H1 (cell line): ENCODE data around the gene CALCR. TPM values are rescaled to one million over a fixed set of nuclear protein-coding genes. Genes with fewer than 3 reads are reported as not detected.

Experiments used
- CTCF ChIA-PET: fragments of 300-600 bp; sonication (Branson Sonifier 250); formaldehyde crosslinking; loops from one replicate; lab custom pipeline; 2021; ENCODE audit not compliant: partially characterized antibody; lab: Charles Lee
- POLR2A ChIA-PET: fragments of 300-600 bp; sonication (Branson Sonifier 250); formaldehyde crosslinking; loops from one replicate; lab custom pipeline; 2021; ENCODE audit warnings: inconsistent platforms; ENCODE audit not compliant: partially characterized antibody; lab: Charles Lee
- DNase-seq, 2 experiments: peaks; one replicate each; pipeline versions ENCODE4 v3.0.0 to v3.0.0-alpha.2; 2010 to 2022; ENCODE audit warnings: low spot score in 2 of 2, low read depth in 1 of 2, mixed read lengths in 1 of 2
- FAIRE-seq: peaks from 2 replicates; lab custom pipeline; 2011; peaks lifted over from hg19 to GRCh38; lab: Jason Lieb, UNC
- H2AFZ ChIP-seq: 2 replicates; pipeline ENCODE4 v1.8.1; 2012; ENCODE audit warnings: low read length, inconsistent platforms
- H2AK5ac ChIP-seq: 2 replicates; pipeline ENCODE4 v1.6.1; 2013; ENCODE audit warnings: low read depth, low read length
- H2BK120ac ChIP-seq: replicated peaks from 2 replicates; pipeline ENCODE3; 2013; ENCODE audit warnings: low read depth, low read length, inconsistent platforms
- H2BK12ac ChIP-seq: 2 replicates; pipeline ENCODE4 v1.6.1; 2013; ENCODE audit warnings: low read depth, low read length
- H2BK15ac ChIP-seq: 2 replicates; pipeline ENCODE4 v1.6.1; 2013; ENCODE audit warnings: low read length
- H2BK20ac ChIP-seq: 2 replicates; pipeline ENCODE4 v1.6.1; 2013; ENCODE audit warnings: low read length
- H2BK5ac ChIP-seq: 2 replicates; pipeline ENCODE4 v1.6.1; 2013; ENCODE audit warnings: low read depth, low read length
- H3K14ac ChIP-seq: 2 replicates; pipeline ENCODE4 v1.6.1; 2013; ENCODE audit warnings: inconsistent platforms; ENCODE audit not compliant: insufficient read length
- H3K18ac ChIP-seq: 2 replicates; pipeline ENCODE4 v1.6.1; 2013; ENCODE audit warnings: low read length; ENCODE audit errors: extremely low read depth
- H3K23ac ChIP-seq: 2 replicates; pipeline ENCODE4 v1.6.1; 2013; ENCODE audit warnings: inconsistent platforms; ENCODE audit not compliant: insufficient read length
- H3K23me2 ChIP-seq: 2 replicates; pipeline ENCODE4 v1.6.1; 2013; ENCODE audit warnings: low read depth, low read length
- H3K27ac ChIP-seq: 2 replicates; pipeline ENCODE4 v1.6.1; 2011; ENCODE audit warnings: low read depth, low read length, inconsistent platforms
- H3K27me3 ChIP-seq, 4 experiments: replicated peaks in 1 of 4; 1 replicate in 1 of 4; 2 replicates in 3 of 4; pipeline versions ENCODE4 v1.6.1 to v1.8.1; 2011 to 2013; ENCODE audit warnings: low read length in 3 of 4, mild to moderate bottlenecking in 3 of 4, inconsistent platforms in 2 of 4, mixed read lengths in 2 of 4, moderate library complexity in 1 of 4; ENCODE audit not compliant: control insufficient read depth in 3 of 4, insufficient read depth in 3 of 4; ENCODE audit errors: extremely low read depth in 1 of 4
- H3K36me3 ChIP-seq, 4 experiments: 2 replicates each; pipeline versions ENCODE4 v1.6.1 to v1.8.1; 2011 to 2013; ENCODE audit warnings: mild to moderate bottlenecking in 4 of 4, low read length in 3 of 4, moderate library complexity in 2 of 4, control low read depth in 1 of 4, inconsistent platforms in 1 of 4; ENCODE audit not compliant: insufficient read depth in 4 of 4, control insufficient read depth in 2 of 4
- H3K4ac ChIP-seq: replicated peaks from 2 replicates; pipeline ENCODE3; 2013; ENCODE audit warnings: low read length, low read depth, mixed read lengths, inconsistent platforms; ENCODE audit not compliant: insufficient read length
- H3K4me1 ChIP-seq, 4 experiments: replicated peaks in 1 of 4; 1 replicate in 1 of 4; 2 replicates in 3 of 4; pipeline versions ENCODE4 v1.6.1 to v1.8.1; 2011 to 2013; ENCODE audit warnings: low read length in 3 of 4, inconsistent platforms in 2 of 4, mixed read lengths in 1 of 4; ENCODE audit not compliant: insufficient read depth in 4 of 4, control insufficient read depth in 3 of 4
- H3K4me2 ChIP-seq, 2 experiments: 2 replicates each; pipeline versions ENCODE4 v1.6.1 to v1.8.1; 2011 to 2013; ENCODE audit warnings: low read depth in 2 of 2, low read length in 2 of 2, control low read depth in 1 of 2, inconsistent platforms in 1 of 2, mild to moderate bottlenecking in 1 of 2; ENCODE audit not compliant: insufficient read depth in 1 of 2
- H3K4me3 ChIP-seq, 4 experiments: fragments of 200-600, 300-600 bp in 1 of 4; sonication (generic), shearing (Covaris generic), sonication (Bioruptor Twin) in 1 of 4; 2 replicates each; pipeline versions ENCODE4 v1.5.1 to v1.8.1; 2011 to 2016; ENCODE audit warnings: low read length in 4 of 4, low read depth in 3 of 4, control low read depth in 2 of 4, inconsistent platforms in 2 of 4, mild to moderate bottlenecking in 2 of 4, mixed read lengths in 1 of 4, moderate library complexity in 1 of 4; ENCODE audit not compliant: insufficient read depth in 2 of 4; ENCODE audit errors: extremely low read depth in 1 of 4
- H3K56ac ChIP-seq: replicated peaks from 2 replicates; pipeline ENCODE3; 2013; ENCODE audit warnings: low read depth, mild to moderate bottlenecking, mixed read lengths, low read length, inconsistent platforms; ENCODE audit not compliant: insufficient read length
- H3K79me1 ChIP-seq: 2 replicates; pipeline ENCODE4 v1.6.1; 2013; ENCODE audit warnings: low read depth, low read length, control low read depth
- H3K79me2 ChIP-seq, 2 experiments: 2 replicates each; pipeline versions ENCODE4 v1.6.1 to v1.8.1; 2012 to 2013; ENCODE audit warnings: low read length in 2 of 2, mild to moderate bottlenecking in 2 of 2, inconsistent platforms in 1 of 2; ENCODE audit not compliant: insufficient read depth in 2 of 2, control insufficient read depth in 1 of 2
- H3K9ac ChIP-seq, 4 experiments: replicated peaks in 1 of 4; 1 replicate in 1 of 4; 2 replicates in 3 of 4; pipeline versions ENCODE4 v1.6.1 to v1.8.1; 2011 to 2013; ENCODE audit warnings: low read depth in 3 of 4, low read length in 3 of 4, control low read depth in 2 of 4, mild to moderate bottlenecking in 2 of 4, moderate library complexity in 2 of 4, inconsistent platforms in 1 of 4; ENCODE audit errors: extremely low read depth in 1 of 4
- H3K9me3 ChIP-seq, 2 experiments: 2 replicates each; pipeline versions ENCODE4 v1.6.1 to v1.8.1; 2012 to 2013; ENCODE audit warnings: mild to moderate bottlenecking in 2 of 2, moderate library complexity in 2 of 2, control low read depth in 1 of 2, inconsistent platforms in 1 of 2, low read depth in 1 of 2, low read length in 1 of 2, mixed read lengths in 1 of 2; ENCODE audit not compliant: insufficient read depth in 2 of 2
- H4K20me1 ChIP-seq, 2 experiments: replicated peaks in 1 of 2; 2 replicates each; pipeline versions ENCODE3 to v1.8.1; 2011 to 2013; ENCODE audit warnings: inconsistent platforms in 2 of 2, low read length in 2 of 2, mild to moderate bottlenecking in 1 of 2; ENCODE audit not compliant: insufficient read depth in 2 of 2, control insufficient read depth in 1 of 2
- H4K5ac ChIP-seq: 2 replicates; pipeline ENCODE4 v1.6.1; 2013; ENCODE audit warnings: low read length, low read depth, mixed read lengths, inconsistent platforms; ENCODE audit not compliant: insufficient read length
- H4K8ac ChIP-seq: 2 replicates; pipeline ENCODE4 v1.8.0; 2013; ENCODE audit warnings: mild to moderate bottlenecking, moderate library complexity, low read length, inconsistent platforms; ENCODE audit not compliant: insufficient read depth; ENCODE audit errors: extremely low read depth
- H4K91ac ChIP-seq: replicated peaks from 2 replicates; pipeline ENCODE3; 2013; ENCODE audit warnings: low read length, mixed read lengths, inconsistent platforms; ENCODE audit not compliant: insufficient read length
- BCL11A ChIP-seq, 2 experiments: IDR thresholded peaks; one replicate each; pipeline ENCODE4 v1.6.1; 2011; ENCODE audit warnings: low read depth in 2 of 2, low read length in 2 of 2, mild to moderate bottlenecking in 2 of 2
- CBX5 ChIP-seq: fragments of 300-800, 300-1000 bp; sonication (generic); IDR thresholded peaks from 2 replicates; pipeline ENCODE4 v1.7.1; 2016; ENCODE audit warnings: antibody characterized with exemption, low read length, low read depth
- FOSL1 ChIP-seq: IDR thresholded peaks from 2 replicates; pipeline ENCODE4 v1.6.1; 2011; ENCODE audit warnings: mild to moderate bottlenecking, low read depth, low read length, moderate library complexity; ENCODE audit not compliant: insufficient read depth
- GTF2F1 ChIP-seq: IDR thresholded peaks from 2 replicates; pipeline ENCODE4 v1.6.1; 2012; ENCODE audit warnings: low read depth, low read length, improper control_type of control experiment, borderline replicate concordance
- JUN ChIP-seq: IDR thresholded peaks from 2 replicates; pipeline ENCODE4 v1.6.1; 2011; ENCODE audit warnings: low read depth, mild to moderate bottlenecking, improper control_type of control experiment, low read length
- JUND ChIP-seq: IDR thresholded peaks from 2 replicates; pipeline ENCODE4 v1.6.1; 2011; ENCODE audit warnings: mild to moderate bottlenecking, improper control_type of control experiment, low read length
- KDM1A ChIP-seq: fragments of 200-600, 300-600 bp; sonication (generic); IDR thresholded peaks from 2 replicates; pipeline ENCODE4 v1.7.1; 2016; ENCODE audit warnings: mild to moderate bottlenecking, low read length, borderline replicate concordance
- NRF1 ChIP-seq: IDR thresholded peaks from 2 replicates; pipeline ENCODE4 v1.6.1; 2011; ENCODE audit warnings: mild to moderate bottlenecking, low read depth, low read length, improper control_type of control experiment
- SP1 ChIP-seq: IDR thresholded peaks from 2 replicates; pipeline ENCODE4 v1.6.1; 2011; ENCODE audit warnings: low read depth, low read length
- TAF7 ChIP-seq: optimal IDR thresholded peaks from 2 replicates; pipeline ENCODE3; 2011; ENCODE audit warnings: low read depth, mild to moderate bottlenecking, inconsistent platforms, low read length, moderate library complexity, borderline replicate concordance
- WGBS, 2 experiments: shearing (Covaris generic) in 1 of 2; methylation state at CpG; one replicate each; pipeline versions ENCODE4 v1.1.6 to v1.1.7; 2013 to 2015; ENCODE audit warnings: low lambda C conversion rate in 2 of 2, mixed read lengths in 2 of 2, inconsistent platforms in 1 of 2, low coverage in 1 of 2, missing lambda C conversion rate in 1 of 2; ENCODE audit not compliant: insufficient replicate concordance in 2 of 2, insufficient coverage in 1 of 2, insufficient read length in 1 of 2; ENCODE audit errors: extremely low coverage in 1 of 2, missing lambda C conversion rate in 1 of 2; 5-methylcytosine and 5-hydroxymethylcytosine counted together
- polyA plus RNA-seq, 7 experiments: library from polyadenylated mRNA; depleted of rRNA in 3 of 7; stranded (reverse) in 5 of 7; unstranded in 2 of 7; fragments of >200 nt in 5 of 7; fragments of 200-250 nt in 2 of 7; gene quantifications; 1 replicate in 5 of 7; 2 replicates in 1 of 7; 4 replicates in 1 of 7; pipeline versions ENCODE4 v1.2.1 to v1.2.3, GENCODE V29; 2011 to 2013; ENCODE audit warnings: missing spikeins in 2 of 7, mixed read lengths in 2 of 7
- total RNA-seq: library from RNA; stranded (reverse); fragmentation: NEBNext Ultra II Directional; extraction: Animal tissue kit (Norgen Biotek cat#: 25700); gene quantifications from 2 replicates; pipeline ENCODE4 v1.2.1, GENCODE V29; 2021
- TF ChIP-seq, protein P1 (sequence below): IDR thresholded peaks from 2 replicates; pipeline ENCODE4 v1.6.1; 2011; ENCODE audit warnings: low read length, improper control_type of control experiment
- TF ChIP-seq, protein P2 (sequence below): IDR thresholded peaks from 2 replicates; pipeline ENCODE4 v1.6.1; 2012; ENCODE audit warnings: low read length, inconsistent platforms

The CALCR gene
- total and polyA plus RNA-seq, 2 of the 8 experiments (the other 6 are each of a cell fraction or from before 2014, with no cell fraction given) = 1.0 to 3.6 TPM

DNA sequence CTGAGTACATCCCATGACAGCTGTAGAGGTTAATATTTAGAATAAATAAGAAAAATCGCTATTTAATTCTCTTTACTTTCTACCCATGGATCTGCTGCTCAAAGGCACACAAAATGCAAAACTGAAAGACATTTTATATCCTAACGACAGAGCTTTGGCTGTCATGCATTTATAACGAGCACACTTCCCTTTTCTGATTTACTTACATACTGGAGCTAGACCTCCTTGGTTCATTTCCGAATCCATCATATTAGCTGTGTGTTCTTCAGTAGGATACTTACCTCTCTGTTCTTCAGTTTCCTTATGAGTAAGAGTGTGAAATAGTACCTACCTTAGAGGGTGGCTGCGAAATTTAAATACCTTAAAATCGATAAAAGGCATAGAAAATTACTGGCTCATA, 10.9 kb downstream of the CALCR start:
- Histone ChIP-seq H3K18ac (no peak overlapping the region), H3K9ac (no peak overlapping the region), H3K56ac (no peak overlapping the region), H2AK5ac (no peak overlapping the region), H3K4ac (no peak overlapping the region), H3K27me3 (no peaks in the 10 kb centered on the region), H3K4me3 (no peak overlapping the region), H2BK120ac (no peak overlapping the region), H4K20me1 (no peaks in the 10 kb centered on the region), H2AFZ (no peak overlapping the region), H3K23me2 (no peaks in the 10 kb centered on the region), H3K36me3 (no peaks in the 10 kb centered on the region), H3K14ac (no peak overlapping the region), H3K4me1 (peaks cover 0 to 7% (median 4%) of the 10 kb centered on the region in 4 experiments; a peak in 4 of 7 replicates), H3K4me2 (no peak overlapping the region), H3K27ac (no peak overlapping the region), H3K23ac (no peak overlapping the region), H2BK5ac (no peak overlapping the region), H2BK12ac (no peak overlapping the region), H3K9me3 (no peaks in the 10 kb centered on the region), H3K79me1 (no peaks in the 10 kb centered on the region), H3K79me2 (no peaks in the 10 kb centered on the region), H4K8ac (no peak overlapping the region), H2BK15ac (no peak overlapping the region), H2BK20ac (no peak overlapping the region), H4K5ac (no peak overlapping the region), H4K91ac (no peak overlapping the region)
- DNase-seq (no peak), FAIRE-seq (no peak)
- 82% methylated on average over 6 of the region's 6 CpGs; no CpG with 5 or more reads in 1 of the 2 experiments for WGBS, 2 experiments
- POLR2A ChIA-PET = no interaction called here
- CTCF ChIA-PET = interaction anchor here (1.2 to 3.1 kb wide), 2 partner anchors 12 to 189 kb away, joined by 4 to 23 read pairs; no protein-coding TSS in a partner anchor
- TF ChIP-seq SP1 (no peak), BCL11A (IDR thresholded peaks at IDR 0.05; ENCODE audit: low read depth in 2 of 2, low read length in 2 of 2) (no peak), TAF7 (no peak), FOSL1 (no peak), JUN (no peak), JUND (no peak), KDM1A (no peak), NRF1 (no peak), CBX5 (no peak), GTF2F1 (no peak)
- TF ChIP-seq, protein P1, sequence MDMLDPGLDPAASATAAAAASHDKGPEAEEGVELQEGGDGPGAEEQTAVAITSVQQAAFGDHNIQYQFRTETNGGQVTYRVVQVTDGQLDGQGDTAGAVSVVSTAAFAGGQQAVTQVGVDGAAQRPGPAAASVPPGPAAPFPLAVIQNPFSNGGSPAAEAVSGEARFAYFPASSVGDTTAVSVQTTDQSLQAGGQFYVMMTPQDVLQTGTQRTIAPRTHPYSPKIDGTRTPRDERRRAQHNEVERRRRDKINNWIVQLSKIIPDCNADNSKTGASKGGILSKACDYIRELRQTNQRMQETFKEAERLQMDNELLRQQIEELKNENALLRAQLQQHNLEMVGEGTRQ = no peak
- TF ChIP-seq, protein P2, sequence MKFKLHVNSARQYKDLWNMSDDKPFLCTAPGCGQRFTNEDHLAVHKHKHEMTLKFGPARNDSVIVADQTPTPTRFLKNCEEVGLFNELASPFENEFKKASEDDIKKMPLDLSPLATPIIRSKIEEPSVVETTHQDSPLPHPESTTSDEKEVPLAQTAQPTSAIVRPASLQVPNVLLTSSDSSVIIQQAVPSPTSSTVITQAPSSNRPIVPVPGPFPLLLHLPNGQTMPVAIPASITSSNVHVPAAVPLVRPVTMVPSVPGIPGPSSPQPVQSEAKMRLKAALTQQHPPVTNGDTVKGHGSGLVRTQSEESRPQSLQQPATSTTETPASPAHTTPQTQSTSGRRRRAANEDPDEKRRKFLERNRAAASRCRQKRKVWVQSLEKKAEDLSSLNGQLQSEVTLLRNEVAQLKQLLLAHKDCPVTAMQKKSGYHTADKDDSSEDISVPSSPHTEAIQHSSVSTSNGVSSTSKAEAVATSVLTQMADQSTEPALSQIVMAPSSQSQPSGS = no peak
